HepG2 (cell line): ENCODE measurements around the gene TAF3. TPM values are rescaled to one million over a fixed set of nuclear protein-coding genes. Genes with fewer than 3 reads are reported as not detected.
A peak's percentile ranks its signal among the peaks of the same experiment; 100 is the strongest.

Experiments
- ATAC-seq: fragments of 200-7000 bp; cut with Tn5 transposase; 3 replicates; pipeline ENCODE4 v1.9.1; 2020; ENCODE audit warnings: mild to moderate bottlenecking, moderate library complexity
- BruUV-seq: library from RNA; stranded (reverse); fragments of 400-500 nt; replicated peaks from 2 replicates; lab custom pipeline; 2021; lab: Mats Ljungman, UMichigan
- CTCF ChIA-PET: fragments of 300-600 bp; formaldehyde crosslinking; extraction: SDS; loops from one replicate; lab custom pipeline; 2021; ENCODE audit warnings: low total read pairs, inconsistent platforms, low intra/inter-chr PET ratio; lab: Yijun Ruan, JAX
- POLR2A ChIA-PET: fragments of 350-600 bp; sonication (Branson Sonifier 250); formaldehyde crosslinking; loops from one replicate; lab custom pipeline; 2020; ENCODE audit warnings: antibody characterized with exemption, inconsistent platforms; lab: Yijun Ruan, JAX
- DNase-seq: peaks from one replicate; pipeline ENCODE4 v3.0.0-alpha.2; 2015; ENCODE audit warnings: low spot score
- FAIRE-seq: peaks from 3 replicates; lab custom pipeline; 2011; peaks lifted over from hg19 to GRCh38; lab: Jason Lieb, UNC
- H2AFZ ChIP-seq: one replicate; pipeline ENCODE4 v1.6.1; 2011; ENCODE audit warnings: low read length, inconsistent platforms
- H3K27ac ChIP-seq: fragments of 300-600 bp; 3 replicates; pipeline ENCODE4 v1.8.0; 2011; ENCODE audit warnings: mixed run types, mild to moderate bottlenecking, mixed read lengths, low read length, inconsistent platforms; ENCODE audit not compliant: insufficient read depth; ENCODE audit errors: extremely low read length
- H3K27me3 ChIP-seq, 2 experiments: fragments of 200-600 bp in 1 of 2; 2 replicates in 1 of 2; 3 replicates in 1 of 2; pipeline versions ENCODE4 v1.6.0 to v1.8.0; 2011; ENCODE audit warnings: low read length in 2 of 2, mild to moderate bottlenecking in 2 of 2, moderate library complexity in 2 of 2, inconsistent platforms in 1 of 2; ENCODE audit not compliant: insufficient read depth in 2 of 2, control insufficient read depth in 1 of 2
- H3K36me3 ChIP-seq, 2 experiments: fragments of 200-600 bp in 1 of 2; replicated peaks in 1 of 2; 2 replicates in 1 of 2; 3 replicates in 1 of 2; pipeline versions ENCODE4 v1.5.1 to v1.8.0; 2011; ENCODE audit warnings: low read length in 2 of 2, inconsistent platforms in 1 of 2; ENCODE audit not compliant: insufficient read depth in 2 of 2, control insufficient read depth in 1 of 2
- H3K4me1 ChIP-seq: 2 replicates; pipeline ENCODE4 v1.5.1; 2012; ENCODE audit warnings: low read length, inconsistent platforms; ENCODE audit not compliant: insufficient read depth
- H3K4me2 ChIP-seq: 2 replicates; pipeline ENCODE4 v1.6.0; 2011; ENCODE audit warnings: low read depth, low read length, inconsistent platforms
- H3K4me3 ChIP-seq, 3 experiments: fragments of 200-600 bp in 1 of 3; sonication (generic), shearing (Covaris generic) in 1 of 3; replicated peaks in 1 of 3; 2 replicates each; pipeline ENCODE4 v1.5.1; 2011 to 2016; ENCODE audit warnings: low read length in 3 of 3, inconsistent platforms in 2 of 3, low read depth in 2 of 3, mild to moderate bottlenecking in 2 of 3, control low read depth in 1 of 3, mixed read lengths in 1 of 3; ENCODE audit not compliant: insufficient read depth in 1 of 3
- H3K79me2 ChIP-seq: one replicate; pipeline ENCODE4 v1.6.1; 2011; ENCODE audit warnings: low read length, inconsistent platforms; ENCODE audit not compliant: insufficient read depth
- H3K9ac ChIP-seq: 2 replicates; pipeline ENCODE4 v1.6.0; 2011; ENCODE audit warnings: mild to moderate bottlenecking, low read depth, low read length, inconsistent platforms; ENCODE audit not compliant: insufficient read depth
- H3K9me3 ChIP-seq: 2 replicates; pipeline ENCODE4 v1.5.1; 2012; ENCODE audit warnings: mild to moderate bottlenecking, low read length
- H4K20me1 ChIP-seq: 2 replicates; pipeline ENCODE4 v1.6.0; 2011; ENCODE audit warnings: inconsistent platforms, mild to moderate bottlenecking, low read length, moderate library complexity; ENCODE audit not compliant: insufficient read depth
- ATF1 ChIP-seq: IDR thresholded peaks from 2 replicates; pipeline ENCODE4 v1.6.1; 2016; ENCODE audit warnings: mild to moderate bottlenecking, control low read depth
- JUNB ChIP-seq: sonication (generic); formaldehyde crosslinking; IDR thresholded peaks from 2 replicates; pipeline ENCODE4 v1.8.0; 2022; ENCODE audit warnings: missing genetic modification reagents, mild to moderate bottlenecking, borderline replicate concordance
- LCORL ChIP-seq, 2 experiments: fragments of 450-650 bp in 1 of 2; sonication (generic) in 1 of 2; formaldehyde crosslinking in 1 of 2; IDR thresholded peaks; 2 replicates each; pipeline versions ENCODE4 v1.5.0 to v1.6.1; 2017 to 2020; ENCODE audit warnings: antibody characterized with exemption in 1 of 2, missing genetic modification reagents in 1 of 2
- NFYB ChIP-seq: sonication (generic); formaldehyde crosslinking; IDR thresholded peaks from 2 replicates; pipeline ENCODE4 v1.4.0; 2020; ENCODE audit warnings: missing genetic modification reagents
- RFXANK ChIP-seq: IDR thresholded peaks from 2 replicates; pipeline ENCODE4 v1.6.1; 2016
- XBP1 ChIP-seq: sonication (generic); formaldehyde crosslinking; IDR thresholded peaks from 2 replicates; pipeline ENCODE4 v1.5.0; 2020; ENCODE audit warnings: missing genetic modification reagents
- ZBTB7A ChIP-seq: sonication (generic); formaldehyde crosslinking; IDR thresholded peaks from 2 replicates; pipeline ENCODE4 v1.8.0; 2022; ENCODE audit warnings: mild to moderate bottlenecking, missing genetic modification reagents
- ZFP90 ChIP-seq: sonication (generic); formaldehyde crosslinking; IDR thresholded peaks from 2 replicates; pipeline ENCODE4 v1.8.0; 2022; ENCODE audit warnings: missing genetic modification reagents, mild to moderate bottlenecking, inconsistent platforms, borderline replicate concordance
- ZNF121 ChIP-seq: sonication (generic); formaldehyde crosslinking; IDR thresholded peaks from 2 replicates; pipeline ENCODE4 v1.5.0; 2020; ENCODE audit warnings: mild to moderate bottlenecking, missing genetic modification reagents
- WGBS: methylation state at CpG from one replicate; pipeline ENCODE4 v1.1.6; 2017; ENCODE audit warnings: low lambda C conversion rate; 5-methylcytosine and 5-hydroxymethylcytosine counted together
- in situ Hi-C: cut with HindIII; loops from 2 replicates; pipeline ENCODE4 v1.10.0; 2017; ENCODE audit warnings: low pct_unique_long_range_greater_than_20kb; ENCODE audit not compliant: extremely low pct_ligation_motif_present
- intact Hi-C: fragments of 100-400 bp; cut with micrococcal nuclease; formaldehyde crosslinking; loops from one replicate; pipeline ENCODE4 v1.10.0; 2022; ENCODE audit not compliant: unreplicated experiment
- polyA plus RNA-seq, 8 experiments: library from polyadenylated mRNA; depleted of rRNA in 3 of 8; stranded (reverse) in 7 of 8; unstranded in 1 of 8; fragments of >200 nt; fragmentation: Illumina TruSeq in 4 of 8; extraction: Trizol in 4 of 8; gene quantifications; 2 replicates each; pipeline versions ENCODE4 v1.2.1 to v1.2.3, GENCODE V29; 2011 to 2016; ENCODE audit warnings: low read depth in 4 of 8, missing spikeins in 1 of 8, mixed read lengths in 1 of 8; ENCODE audit not compliant: insufficient read depth in 1 of 8
- total RNA-seq, 5 experiments: library from RNA; depleted of rRNA; stranded (reverse); fragments of >200 nt; fragmentation: Illumina TruSeq; extraction: Trizol; gene quantifications; 2 replicates each; pipeline ENCODE4 v1.2.3, GENCODE V29; 2016; ENCODE audit warnings: low read depth in 1 of 5
- TF ChIP-seq, protein P1 (sequence below): sonication (generic); formaldehyde crosslinking; IDR thresholded peaks from 2 replicates; pipeline ENCODE4 v1.5.0; 2020; ENCODE audit warnings: missing genetic modification reagents
- TF ChIP-seq, protein P2 (sequence below): sonication (generic); formaldehyde crosslinking; conservative IDR thresholded peaks from 2 replicates; pipeline ENCODE4 v1.4.0; 2020; ENCODE audit warnings: missing genetic modification reagents
- TF ChIP-seq, protein P3 (sequence below): IDR thresholded peaks from 2 replicates; pipeline ENCODE4 v1.6.1; 2016; ENCODE audit warnings: low read depth, borderline replicate concordance

TAF3 gene
- total and polyA plus RNA-seq, 2 of the 13 experiments (the other 11 are each of a cell fraction or from before 2014, with no cell fraction given), result 1.7 to 2.9 TPM

- CTCF ChIA-PET, result no interaction called here
Observed at GRCh38 chr10:8032558-8032957, 214.3 kb downstream of the TAF3 start.

GRCh38 chr10:8033812-8034465, 215.6 kb downstream of the TAF3 start:
- in situ Hi-C loops, result no loop called here
- FAIRE-seq (no peak), DNase-seq (no peak), ATAC-seq (no peak)
- intact Hi-C loops, result no loop called here
- POLR2A ChIA-PET, result no interaction called here
- Histone ChIP-seq H3K4me2 (no peak overlapping the region), H3K27me3 (peaks cover 13 to 64% of the 10 kb centered on the region in 2 experiments; a peak in 4 of 5 replicates), H3K36me3 (no peaks in the 10 kb centered on the region), H2AFZ (no peak overlapping the region), H3K27ac (no peak overlapping the region), H4K20me1 (no peaks in the 10 kb centered on the region), H3K4me3 (no peak overlapping the region), H3K9me3 (no peaks in the 10 kb centered on the region), H3K4me1 (no peaks in the 10 kb centered on the region; the same call in 1 of the 2 replicates), H3K79me2 (no peaks in the 10 kb centered on the region)
- CTCF ChIA-PET, result no interaction called here
- BruUV-seq, result no TSS peak
- 72% methylated on average over 28 of the region's 45 CpGs for WGBS
- TF ChIP-seq JUNB (no peak), RFXANK (CRISPR knock-in tag) (no peak)
- TF ChIP-seq, protein P1, sequence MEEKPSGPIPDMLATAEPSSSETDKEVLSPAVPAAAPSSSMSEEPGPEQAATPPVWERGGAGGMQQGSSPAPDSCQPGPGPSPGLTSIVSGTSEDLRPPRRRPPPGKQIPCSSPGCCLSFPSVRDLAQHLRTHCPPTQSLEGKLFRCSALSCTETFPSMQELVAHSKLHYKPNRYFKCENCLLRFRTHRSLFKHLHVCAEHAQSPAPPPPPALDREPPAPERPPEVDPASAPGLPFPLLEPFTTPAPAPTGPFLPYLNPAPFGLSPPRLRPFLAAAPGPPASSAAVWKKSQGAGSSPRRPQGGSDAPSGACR (CRISPR knock-in tag), result no peak
- TF ChIP-seq, protein P2, sequence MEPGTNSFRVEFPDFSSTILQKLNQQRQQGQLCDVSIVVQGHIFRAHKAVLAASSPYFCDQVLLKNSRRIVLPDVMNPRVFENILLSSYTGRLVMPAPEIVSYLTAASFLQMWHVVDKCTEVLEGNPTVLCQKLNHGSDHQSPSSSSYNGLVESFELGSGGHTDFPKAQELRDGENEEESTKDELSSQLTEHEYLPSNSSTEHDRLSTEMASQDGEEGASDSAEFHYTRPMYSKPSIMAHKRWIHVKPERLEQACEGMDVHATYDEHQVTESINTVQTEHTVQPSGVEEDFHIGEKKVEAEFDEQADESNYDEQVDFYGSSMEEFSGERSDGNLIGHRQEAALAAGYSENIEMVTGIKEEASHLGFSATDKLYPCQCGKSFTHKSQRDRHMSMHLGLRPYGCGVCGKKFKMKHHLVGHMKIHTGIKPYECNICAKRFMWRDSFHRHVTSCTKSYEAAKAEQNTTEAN, result no peak
- TF ChIP-seq, all 625 proteins: peak for 0
- H3K9ac ChIP-seq, result no peak overlapping the region

More at GRCh38 chr10:8032558-8032957, 214.3 kb downstream of the TAF3 start:
- in situ Hi-C loops (no loop called here), intact Hi-C loops (no loop called here)
- no peaks in the 10 kb centered on the region for H3K4me1 ChIP-seq
- peaks cover 11 to 52% of the 10 kb centered on the region in 2 experiments; a peak in 4 of 5 replicates for H3K27me3 ChIP-seq
- POLR2A ChIA-PET, result no interaction called here
- H3K4me3 ChIP-seq, result no peak overlapping the region
- H2AFZ ChIP-seq, result no peak overlapping the region
- H3K4me2 ChIP-seq, result no peak overlapping the region
- no TSS peak for BruUV-seq
- ATAC-seq, result no peak
- no peak for TF ChIP-seq NFYB (CRISPR knock-in tag)
- no peak for TF ChIP-seq ZFP90 (CRISPR knock-in tag)
- no peak for TF ChIP-seq ATF1 (CRISPR knock-in tag)
- no peak for TF ChIP-seq ZBTB7A (CRISPR knock-in tag)
- TF ChIP-seq, protein P3, sequence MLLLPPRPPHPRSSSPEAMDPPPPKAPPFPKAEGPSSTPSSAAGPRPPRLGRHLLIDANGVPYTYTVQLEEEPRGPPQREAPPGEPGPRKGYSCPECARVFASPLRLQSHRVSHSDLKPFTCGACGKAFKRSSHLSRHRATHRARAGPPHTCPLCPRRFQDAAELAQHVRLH (CRISPR knock-in tag), result no peak
- no peak for TF ChIP-seq XBP1 (CRISPR knock-in tag)
- no peak for TF ChIP-seq LCORL (IDR thresholded peaks at IDR 0.05)
- TF ChIP-seq LCORL (CRISPR knock-in tag; IDR thresholded peaks at IDR 0.05), result no peak
- peak; percentile 56; the same call in 1 of the 2 replicates for TF ChIP-seq ZNF121 (CRISPR knock-in tag)
- no peaks in the 10 kb centered on the region for H3K9me3 ChIP-seq
- H3K9ac ChIP-seq, result no peak overlapping the region
- no peak for FAIRE-seq
- WGBS, result 27% methylated on average over 7 of the region's 7 CpGs
- H4K20me1 ChIP-seq, result no peaks in the 10 kb centered on the region
- H3K36me3 ChIP-seq, result no peaks in the 10 kb centered on the region
- H3K27ac ChIP-seq, result no peak overlapping the region
- DNase-seq, result no peak
- H3K79me2 ChIP-seq, result no peaks in the 10 kb centered on the region
